Activated naive CD8-positive, alpha-beta T cell treated with anti-CD3 and anti-CD28 coated beads, Interleukin-2, amount 10 ng/mL, durations not matched to agents 7 days and 5 days (primary cell): ENCODE measurements around the gene GPX4. TPM values are rescaled to one million over a fixed set of nuclear protein-coding genes. Genes with fewer than 3 reads are reported as not detected.

Experiments used
- ATAC-seq: fragments of 150-1000 bp; cut with Tn5 transposase; one replicate; pipeline ENCODE4 v1.10.0; 2021; ENCODE audit warnings: low read depth, moderate library complexity
- POLR2A ChIA-PET: fragments of 350-600 bp; sonication (Branson Sonifier 250); formaldehyde crosslinking; loops from one replicate; lab custom pipeline; 2021; ENCODE audit warnings: antibody characterized with exemption; lab: Charles Lee
- DNase-seq: peaks from one replicate; pipeline ENCODE4 v3.0.0; 2021
- H3K27ac Mint-ChIP-seq: one replicate; pipeline ENCODE4 v1.8.0; 2022; ENCODE audit warnings: mild to moderate bottlenecking, mixed read lengths
- H3K27me3 Mint-ChIP-seq: one replicate; pipeline ENCODE4 v1.8.0; 2022; ENCODE audit warnings: mild to moderate bottlenecking, moderate library complexity, mixed read lengths
- H3K36me3 Mint-ChIP-seq: one replicate; pipeline ENCODE4 v1.8.0; 2021; ENCODE audit warnings: mild to moderate bottlenecking, mixed read lengths
- H3K4me1 Mint-ChIP-seq: one replicate; pipeline ENCODE4 v1.8.0; 2021; ENCODE audit warnings: mixed read lengths
- H3K4me3 Mint-ChIP-seq: one replicate; pipeline ENCODE4 v1.8.0; 2022; ENCODE audit warnings: mild to moderate bottlenecking, moderate library complexity, mixed read lengths
- H3K9me3 Mint-ChIP-seq: one replicate; pipeline ENCODE4 v1.8.0; 2021; ENCODE audit warnings: mixed read lengths
- total RNA-seq, 2 experiments: library from RNA; stranded (reverse); gene quantifications; one replicate each; pipeline ENCODE4 v1.2.3, GENCODE V29; 2021

Gene GPX4
- total RNA-seq, 2 experiments from 2014 or later, result 194 to 206 TPM

DNA sequence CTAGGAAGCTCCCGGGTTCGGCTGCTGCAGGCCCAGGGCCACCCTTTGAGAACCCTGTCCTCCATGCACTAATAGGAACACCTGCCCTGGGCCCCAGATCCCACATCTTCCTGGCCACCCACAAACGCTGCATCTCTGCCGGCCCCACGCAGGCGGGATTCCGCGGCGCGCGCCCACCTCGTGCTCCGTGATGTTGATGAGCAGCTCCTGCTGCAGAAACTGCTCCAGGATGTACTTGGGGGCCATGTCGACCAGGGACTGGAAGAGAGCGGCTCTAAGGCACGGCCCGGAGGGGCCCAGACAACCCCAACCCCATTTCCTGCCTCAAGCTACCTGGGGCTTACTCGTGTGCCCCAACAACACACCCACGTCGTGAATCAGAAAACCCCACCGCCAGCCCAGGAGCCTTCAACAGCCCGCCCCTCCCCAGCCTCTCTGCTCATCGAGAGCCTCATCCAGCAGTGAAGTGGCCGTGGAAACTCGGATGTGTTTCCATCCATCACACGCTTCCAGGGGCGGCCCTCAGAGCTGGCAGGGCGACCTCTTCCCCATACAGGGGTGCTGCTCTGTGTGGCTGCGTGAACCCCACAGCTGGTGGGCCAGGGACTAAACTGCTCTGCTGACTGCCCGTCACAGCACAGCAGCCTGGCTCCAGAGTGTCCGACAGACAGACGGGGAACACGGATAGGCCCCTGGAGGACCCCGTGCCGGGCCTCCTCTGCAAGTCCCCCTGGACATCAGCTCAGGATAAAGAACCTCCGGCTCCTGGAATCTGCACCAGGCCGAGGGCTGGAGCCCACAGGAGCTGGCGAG is 12.9 kb upstream of the GPX4 start:
- DNase-seq, result peak; percentile 57
- peak; percentile 9 for ATAC-seq
- Mint-ChIP-seq H3K27ac (peak overlapping the region; percentile 90), H3K4me3 (peak overlapping the region; percentile 54), H3K4me1 (peaks cover 37% of the 10 kb centered on the region), H3K36me3 (peaks cover 16% of the 10 kb centered on the region), H3K27me3 (no peaks in the 10 kb centered on the region), H3K9me3 (no peaks in the 10 kb centered on the region)
- POLR2A ChIA-PET, result interaction anchor here (0.9 to 17.6 kb wide), 8 partner anchors 10 to 178 kb away, joined by 3 to 644 read pairs (median 4); partner anchors contain the start of genes ARHGAP45, CIRBP, CNN2 and RNU6-2

- Mint-ChIP-seq H3K4me1 (peaks cover 39% of the 10 kb centered on the region), H3K27ac (peak overlapping the region; percentile 90), H3K27me3 (no peaks in the 10 kb centered on the region), H3K36me3 (peaks cover 16% of the 10 kb centered on the region), H3K4me3 (no peak overlapping the region), H3K9me3 (no peaks in the 10 kb centered on the region)
- DNase-seq (no peak), ATAC-seq (no peak)
- POLR2A ChIA-PET, result interaction anchor here (0.9 to 17.6 kb wide), 6 partner anchors 18 to 178 kb away, joined by 3 to 644 read pairs (median 6); partner anchors contain the start of genes ARHGAP45, CIRBP, CNN2 and RNU6-2
These were observed 12.1 kb upstream of the GPX4 start for GRCh38 chr19:1091544-1092175.

GRCh38 chr19:1093330-1093729 is 10.5 kb upstream of the GPX4 start:
- peak overlapping the region; percentile 69 for H3K27ac Mint-ChIP-seq

DNA sequence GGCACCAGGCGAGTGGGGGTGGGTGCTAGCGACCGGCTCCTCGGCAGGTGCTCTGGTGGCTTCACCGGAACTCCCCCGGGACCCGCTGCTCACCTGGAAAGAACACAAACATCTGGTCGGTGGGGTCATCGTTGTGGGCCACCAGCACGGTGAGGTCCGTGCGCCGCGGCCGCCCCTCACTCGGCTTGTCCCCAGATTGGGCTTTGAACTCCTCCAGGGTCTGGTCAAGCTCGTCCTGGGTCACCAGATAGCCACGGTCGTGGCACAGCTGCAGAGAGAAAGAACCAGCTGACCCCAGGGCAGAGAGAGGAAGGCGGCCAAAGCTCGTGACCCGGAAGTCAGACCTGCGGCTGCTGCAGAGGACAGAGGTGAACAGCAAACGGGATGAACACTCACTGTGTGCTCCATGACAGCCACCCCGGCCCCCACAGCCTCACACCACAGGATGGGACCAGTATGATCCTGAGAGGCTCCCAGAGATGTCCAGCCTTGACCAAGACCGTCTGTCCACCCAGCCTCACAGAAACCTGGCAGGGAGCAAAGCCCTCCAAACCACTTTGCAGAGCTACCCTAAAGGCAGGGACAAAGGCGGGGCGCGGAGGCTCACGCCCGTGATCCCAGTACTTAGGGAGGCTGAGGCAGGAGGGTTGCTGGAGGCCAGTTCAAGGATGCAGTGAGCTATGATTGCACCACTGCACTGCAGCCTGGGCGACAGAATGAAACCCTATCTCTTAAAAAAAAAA is 9.8 kb upstream of the GPX4 start:
- POLR2A ChIA-PET, result interaction anchor here (1.2 to 2.5 kb wide), 8 partner anchors 9 to 180 kb away, joined by 3 to 12 read pairs (median 7); partner anchors contain the start of genes ARHGAP45 and CNN2
- Mint-ChIP-seq H3K27me3 (no peaks in the 10 kb centered on the region), H3K4me3 (peak overlapping the region; percentile 86), H3K9me3 (no peaks in the 10 kb centered on the region), H3K27ac (peak overlapping the region; percentile 95), H3K36me3 (peaks cover 15% of the 10 kb centered on the region), H3K4me1 (peaks cover 34% of the 10 kb centered on the region)
- DNase-seq (no peak), ATAC-seq (no peak)

More at GRCh38 chr19:1093330-1093729, 10.5 kb upstream of the GPX4 start:
- DNase-seq, result no peak
- POLR2A ChIA-PET, result interaction anchor here (0.7 to 2.5 kb wide), 5 partner anchors 8 to 500 kb away, joined by 3 to 12 read pairs (median 7); no protein-coding TSS in a partner anchor
- Mint-ChIP-seq H3K4me1 (peaks cover 32% of the 10 kb centered on the region), H3K27me3 (no peaks in the 10 kb centered on the region), H3K36me3 (peaks cover 12% of the 10 kb centered on the region), H3K9me3 (no peaks in the 10 kb centered on the region), H3K4me3 (peak overlapping the region; percentile 86)
- no peak for ATAC-seq

- H3K4me3 Mint-ChIP-seq, result peak overlapping the region; percentile 86
- ATAC-seq, result no peak
These were observed 9.2 kb upstream of the GPX4 start for GRCh38 chr19:1094655-1094977.

DNA sequence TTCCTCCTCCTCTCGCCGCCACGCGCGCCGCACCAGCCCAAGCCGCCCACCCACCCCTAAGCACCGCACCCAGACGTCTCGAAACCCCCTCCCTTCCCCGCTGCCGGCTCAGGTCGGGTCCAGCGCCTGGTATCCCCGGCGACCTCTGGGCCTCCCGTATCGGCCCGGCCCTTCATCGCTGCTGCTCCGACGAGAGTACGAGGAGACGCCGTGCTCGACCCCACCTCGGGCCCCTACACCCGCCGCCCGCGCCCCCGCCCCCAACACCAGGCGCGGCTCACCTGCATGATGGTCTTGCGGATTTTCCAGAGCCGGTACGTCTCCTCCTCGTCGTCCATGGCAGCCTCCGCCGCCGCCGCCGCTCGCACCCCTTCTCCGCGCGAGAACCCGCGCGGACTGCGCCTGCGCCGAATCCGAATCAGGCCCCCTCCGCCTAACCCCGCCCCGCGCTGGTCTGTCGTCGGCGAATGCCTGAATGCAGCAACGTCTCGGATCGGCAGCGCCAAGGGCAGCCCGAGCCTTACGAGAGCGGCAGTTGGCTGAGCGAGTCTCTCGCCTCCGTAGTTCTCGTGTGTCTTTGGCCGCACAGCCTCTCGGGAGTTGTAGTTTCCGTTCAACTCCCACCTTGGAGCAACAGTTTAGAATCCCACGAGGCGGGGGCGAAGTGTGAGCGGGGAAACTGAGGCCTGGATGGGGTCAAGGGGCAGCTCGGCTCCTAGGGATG is 8.7 kb upstream of the GPX4 start, which contains the start of gene POLR2E:
POLR2E (minus strand) TSS at position 398 of the 724 bp plus-strand sequence; CDS start at position 338, 60 bp downstream.
- Mint-ChIP-seq H3K27ac (peak within 1 kb of the TSS; percentile 95), H3K36me3 (peaks cover 17% of the 10 kb centered on the region), H3K9me3 (peaks cover 3% of the 10 kb centered on the region), H3K4me3 (peak within 1 kb of the TSS; percentile 86), H3K4me1 (peaks cover 35% of the 10 kb centered on the region), H3K27me3 (no peaks in the 10 kb centered on the region)
- DNase-seq (peak; percentile 99), ATAC-seq (peak; percentile 89)
- POLR2A ChIA-PET, result interaction anchor here (1.0 to 2.5 kb wide), 8 partner anchors 13 to 179 kb away, joined by 3 to 12 read pairs (median 4); partner anchors contain the start of genes ARHGAP45, CIRBP and CNN2

More at GRCh38 chr19:1094655-1094977, 9.2 kb upstream of the GPX4 start:
- POLR2A ChIA-PET, result interaction anchor here (1.2 to 2.5 kb wide), 7 partner anchors 12 to 179 kb away, joined by 3 to 12 read pairs (median 7); partner anchors contain the start of genes ARHGAP45 and CNN2
- Mint-ChIP-seq H3K27ac (peak overlapping the region; percentile 95), H3K4me1 (peaks cover 35% of the 10 kb centered on the region), H3K27me3 (no peaks in the 10 kb centered on the region), H3K36me3 (peaks cover 15% of the 10 kb centered on the region), H3K9me3 (no peaks in the 10 kb centered on the region)
- DNase-seq, result no peak

DNA sequence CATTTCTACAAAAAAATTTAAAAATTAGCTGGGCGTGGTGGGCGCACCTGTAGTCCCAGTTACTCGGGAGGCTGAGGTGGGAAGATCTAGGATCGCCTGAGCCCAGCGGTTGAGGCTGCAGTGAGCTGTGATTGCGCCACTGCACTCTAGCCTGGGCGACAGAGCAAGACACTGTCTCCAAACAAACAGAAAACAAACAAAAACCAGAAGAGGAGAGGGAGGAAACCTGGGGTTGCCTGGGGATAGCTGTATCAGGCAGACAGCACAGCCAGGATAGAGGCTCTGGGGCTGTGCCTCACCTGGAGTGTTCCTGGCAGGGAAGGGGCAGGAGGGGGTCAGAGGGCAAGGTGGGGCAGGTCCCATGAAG is 6.0 kb upstream of the GPX4 start:
- H3K9me3 Mint-ChIP-seq, result peaks cover 3% of the 10 kb centered on the region
- POLR2A ChIA-PET, result interaction anchor here (0.9 to 1.7 kb wide), 2 partner anchors 9 to 19 kb away, joined by 3 to 8 read pairs; no protein-coding TSS in a partner anchor
- no peak overlapping the region for H3K4me3 Mint-ChIP-seq
- peaks cover 14% of the 10 kb centered on the region for H3K36me3 Mint-ChIP-seq
- H3K27me3 Mint-ChIP-seq, result no peaks in the 10 kb centered on the region
- ATAC-seq (no peak), DNase-seq (no peak)
- no peak overlapping the region for H3K27ac Mint-ChIP-seq
- H3K4me1 Mint-ChIP-seq, result peaks cover 43% of the 10 kb centered on the region

- H3K27me3 Mint-ChIP-seq, result no peaks in the 10 kb centered on the region
- POLR2A ChIA-PET, result interaction anchor here (0.9 to 1.7 kb wide), 2 partner anchors 10 to 20 kb away, joined by 3 to 8 read pairs; no protein-coding TSS in a partner anchor
- peaks cover 46% of the 10 kb centered on the region for H3K4me1 Mint-ChIP-seq
- peaks cover 10% of the 10 kb centered on the region for H3K36me3 Mint-ChIP-seq
- H3K27ac Mint-ChIP-seq, result peak overlapping the region; percentile 25
- no peak for DNase-seq
- H3K9me3 Mint-ChIP-seq, result peaks cover 3% of the 10 kb centered on the region
- H3K4me3 Mint-ChIP-seq, result no peak overlapping the region
- ATAC-seq, result no peak
These were observed 5.4 kb upstream of the GPX4 start for GRCh38 chr19:1098177-1099051.

DNA sequence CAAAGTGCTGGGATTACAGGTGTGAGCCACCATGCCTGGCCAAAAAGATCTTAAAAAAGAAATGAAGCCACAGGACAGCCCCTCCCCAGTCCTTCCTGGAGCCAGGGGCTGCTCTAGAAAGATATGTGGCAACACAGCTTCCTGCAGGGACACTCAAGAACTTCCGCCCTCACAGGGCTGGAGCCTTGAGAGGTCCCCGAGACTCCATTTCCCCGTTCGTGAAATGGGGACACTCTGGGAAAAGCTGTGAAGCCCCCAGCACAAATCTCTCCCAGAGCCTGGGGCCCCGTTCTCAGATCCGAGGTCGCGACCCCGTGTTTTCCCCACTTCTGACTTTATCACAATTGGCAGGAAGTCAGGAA is 2.5 kb upstream of the GPX4 start:
- H3K4me3 Mint-ChIP-seq, result peak overlapping the region; percentile 63
- DNase-seq (no peak), ATAC-seq (no peak)
- peaks cover 5% of the 10 kb centered on the region for H3K36me3 Mint-ChIP-seq
- H3K4me1 Mint-ChIP-seq, result peaks cover 36% of the 10 kb centered on the region
- peaks cover 3% of the 10 kb centered on the region for H3K9me3 Mint-ChIP-seq
- peak overlapping the region; percentile 87 for H3K27ac Mint-ChIP-seq
- H3K27me3 Mint-ChIP-seq, result no peaks in the 10 kb centered on the region
- POLR2A ChIA-PET, result interaction anchor here (0.6 to 2.5 kb wide), 7 partner anchors 11 to 75 kb away, joined by 3 to 18 read pairs (median 4); partner anchors contain the start of genes ARHGAP45 and CNN2

- peaks cover 5% of the 10 kb centered on the region for H3K36me3 Mint-ChIP-seq
- no peak for ATAC-seq
- H3K27me3 Mint-ChIP-seq, result no peaks in the 10 kb centered on the region
- POLR2A ChIA-PET, result interaction anchor here (0.6 to 2.5 kb wide), 9 partner anchors 15 to 167 kb away, joined by 3 to 18 read pairs (median 5); partner anchors contain the start of genes ABCA7, ARHGAP45, CIRBP and WDR18
- H3K9me3 Mint-ChIP-seq, result peaks cover 3% of the 10 kb centered on the region
- H3K4me3 Mint-ChIP-seq, result peak overlapping the region; percentile 61
- DNase-seq, result peak; percentile 46
- peaks cover 34% of the 10 kb centered on the region for H3K4me1 Mint-ChIP-seq
- peak overlapping the region; percentile 80 for H3K27ac Mint-ChIP-seq
These were observed 1.2 kb upstream of the GPX4 start for GRCh38 chr19:1102407-1103131.
